ENCODE data around the gene SLC7A9.
"Not testable (repeated sequence)": the region's sequence is repeated elsewhere in the genome, so short reads cannot be mapped to it uniquely, and the experiment has no call there.

Gene SLC7A9

GRCh38 chr19:32863301-32863700 lies 6.3 kb downstream of the SLC7A9 start:
- no peak for DNase-seq

- no peak for DNase-seq
Measured at GRCh38 chr19:32862741-32863140, 6.8 kb downstream of the SLC7A9 start.

GRCh38 chr19:32862173-32862572 lies 7.4 kb downstream of the SLC7A9 start:
- DNase-seq = no peak

GRCh38 chr19:32861596-32861995 lies 8.0 kb downstream of the SLC7A9 start:
- no peak for DNase-seq

GRCh38 chr19:32859591-32859990 lies 10.0 kb downstream of the SLC7A9 start:
- DNase-seq = no peak

- DNase-seq = no peak
Measured at GRCh38 chr19:32858559-32858958, 11.0 kb downstream of the SLC7A9 start.

GRCh38 chr19:32858155-32858554 lies 11.4 kb downstream of the SLC7A9 start:
- DNase-seq = no peak

GRCh38 chr19:32857584-32857983 lies 12.0 kb downstream of the SLC7A9 start:
- DNase-seq = no peak

- DNase-seq = not testable (repeated sequence)
Measured at GRCh38 chr19:32856818-32857217, 12.7 kb downstream of the SLC7A9 start.

- DNase-seq = no peak
Measured at GRCh38 chr19:32852216-32852615, 17.4 kb downstream of the SLC7A9 start.

GRCh38 chr19:32848035-32848434 lies 21.5 kb downstream of the SLC7A9 start:
- DNase-seq = not testable (repeated sequence)

- DNase-seq = no peak
Measured at GRCh38 chr19:32843716-32844245, 25.8 kb downstream of the SLC7A9 start.

- no peak for DNase-seq
Measured at GRCh38 chr19:32842061-32842460, 27.5 kb downstream of the SLC7A9 start.

GRCh38 chr19:32837531-32837930 lies 32.0 kb downstream of the SLC7A9 start:
- DNase-seq = no peak

GRCh38 chr19:32833388-32833787 lies 36.2 kb downstream of the SLC7A9 start:
- not testable (repeated sequence) for DNase-seq

- DNase-seq = not testable (repeated sequence)
Measured at GRCh38 chr19:32832825-32833224, 36.7 kb downstream of the SLC7A9 start.

- DNase-seq = not testable (repeated sequence)
Measured at GRCh38 chr19:32832094-32832493, 37.5 kb downstream of the SLC7A9 start.

- no peak for DNase-seq
Measured at GRCh38 chr19:32831611-32832010, 38.0 kb downstream of the SLC7A9 start.

- DNase-seq = no peak
Measured at GRCh38 chr19:32830231-32831014, 39.1 kb downstream of the SLC7A9 start.

- DNase-seq = no peak
Measured at GRCh38 chr19:32829345-32829896, 40.1 kb downstream of the SLC7A9 start.

GRCh38 chr19:32828643-32829344 lies 40.8 kb downstream of the SLC7A9 start:
- DNase-seq = no peak

GRCh38 chr19:32828139-32828538 lies 41.4 kb downstream of the SLC7A9 start:
- no peak for DNase-seq

- DNase-seq = no peak
Measured at GRCh38 chr19:32824916-32825608, 44.5 kb downstream of the SLC7A9 start.
